Muscle layer of colon (tissue), 2 donors: ENCODE results near the gene B3GALNT1.

Source experiments
- H3K27ac ChIP-seq: one replicate; pipeline ENCODE4 v1.7.0; 2013; ENCODE audit warnings: low read depth, mild to moderate bottlenecking, low read length, moderate library complexity
- H3K27me3 ChIP-seq, 2 donors: one replicate each; pipeline ENCODE4 v1.7.0; 2013; ENCODE audit warnings: low read length in 2 of 2, mild to moderate bottlenecking in 2 of 2; ENCODE audit not compliant: insufficient read depth in 2 of 2, control insufficient read depth in 1 of 2
- H3K36me3 ChIP-seq: one replicate; pipeline ENCODE4 v1.7.0; 2013; ENCODE audit warnings: mild to moderate bottlenecking, low read length; ENCODE audit not compliant: insufficient read depth
- H3K4me1 ChIP-seq: one replicate; pipeline ENCODE4 v1.7.0; 2013; ENCODE audit warnings: mild to moderate bottlenecking, low read length; ENCODE audit not compliant: insufficient read depth
- H3K4me3 ChIP-seq, 2 donors: one replicate each; pipeline ENCODE4 v1.7.0; 2013; ENCODE audit warnings: low read length in 2 of 2, low read depth in 1 of 2, mild to moderate bottlenecking in 1 of 2, moderate library complexity in 1 of 2
- H3K9ac ChIP-seq: one replicate; pipeline ENCODE4 v1.7.0; 2013; ENCODE audit warnings: low read length
- H3K9me3 ChIP-seq: one replicate; pipeline ENCODE4 v1.7.0; 2013; ENCODE audit warnings: mild to moderate bottlenecking, low read length
- donor health status: abdominal sarcoma.
- donor health status: Adenocarcinoma of cecum.

B3GALNT1 gene

DNA sequence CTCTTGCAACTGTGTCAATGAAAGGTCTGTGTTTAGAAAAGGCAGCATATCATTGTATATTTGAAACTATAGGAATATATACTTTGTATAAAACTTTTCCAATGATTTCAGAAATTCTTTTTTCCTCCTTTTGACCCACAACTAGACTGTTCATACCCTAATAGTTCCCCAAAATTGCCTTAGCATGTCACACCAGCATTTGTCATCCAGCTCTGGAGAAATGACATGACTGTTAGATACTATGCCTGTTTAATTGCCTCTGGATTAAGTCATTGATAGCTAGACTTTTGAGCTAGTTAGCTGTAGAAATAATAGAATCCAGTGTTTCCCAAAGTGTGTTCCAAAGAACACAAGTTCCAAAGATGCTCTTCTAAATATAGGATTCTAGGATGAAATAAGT is 32.4 kb downstream of the B3GALNT1 start:
- no peaks in the 10 kb centered on the region for H3K9me3 ChIP-seq

DNA sequence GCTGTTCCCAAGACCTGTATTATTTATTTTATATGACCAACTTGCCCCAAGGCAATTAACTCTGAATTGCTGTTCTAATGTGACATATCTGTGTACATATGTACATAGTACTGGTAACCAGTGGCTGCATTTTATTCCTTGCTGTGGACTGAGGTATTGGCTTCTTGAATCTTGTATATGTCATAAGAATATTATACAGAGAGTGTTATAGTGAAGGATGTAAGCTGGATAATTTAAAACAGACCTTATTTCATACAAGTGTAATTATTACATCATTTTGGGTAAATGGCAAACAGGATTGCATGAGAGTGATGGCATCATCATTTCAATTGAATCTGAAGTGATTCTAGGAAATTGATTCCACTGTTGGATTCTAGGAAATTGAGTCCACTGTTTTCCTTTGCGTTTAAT is 32.9 kb downstream of the B3GALNT1 start:
- no peak overlapping the region for H3K27ac ChIP-seq
- H3K36me3 ChIP-seq, result no peaks in the 10 kb centered on the region
- no peak overlapping the region for H3K9ac ChIP-seq
- no peak overlapping the region for H3K4me3 ChIP-seq
- H3K4me1 ChIP-seq, result no peaks in the 10 kb centered on the region
- no peaks in the 10 kb centered on the region for H3K9me3 ChIP-seq
- H3K27me3 ChIP-seq, result no peaks in the 10 kb centered on the region

More for the DNA sequence above, 32.4 kb downstream of the B3GALNT1 start:
- H3K4me1 ChIP-seq, result no peaks in the 10 kb centered on the region
- no peak overlapping the region for H3K4me3 ChIP-seq
- no peak overlapping the region for H3K27ac ChIP-seq
- H3K9ac ChIP-seq, result no peak overlapping the region
- no peaks in the 10 kb centered on the region for H3K27me3 ChIP-seq
- H3K36me3 ChIP-seq, result no peaks in the 10 kb centered on the region

DNA sequence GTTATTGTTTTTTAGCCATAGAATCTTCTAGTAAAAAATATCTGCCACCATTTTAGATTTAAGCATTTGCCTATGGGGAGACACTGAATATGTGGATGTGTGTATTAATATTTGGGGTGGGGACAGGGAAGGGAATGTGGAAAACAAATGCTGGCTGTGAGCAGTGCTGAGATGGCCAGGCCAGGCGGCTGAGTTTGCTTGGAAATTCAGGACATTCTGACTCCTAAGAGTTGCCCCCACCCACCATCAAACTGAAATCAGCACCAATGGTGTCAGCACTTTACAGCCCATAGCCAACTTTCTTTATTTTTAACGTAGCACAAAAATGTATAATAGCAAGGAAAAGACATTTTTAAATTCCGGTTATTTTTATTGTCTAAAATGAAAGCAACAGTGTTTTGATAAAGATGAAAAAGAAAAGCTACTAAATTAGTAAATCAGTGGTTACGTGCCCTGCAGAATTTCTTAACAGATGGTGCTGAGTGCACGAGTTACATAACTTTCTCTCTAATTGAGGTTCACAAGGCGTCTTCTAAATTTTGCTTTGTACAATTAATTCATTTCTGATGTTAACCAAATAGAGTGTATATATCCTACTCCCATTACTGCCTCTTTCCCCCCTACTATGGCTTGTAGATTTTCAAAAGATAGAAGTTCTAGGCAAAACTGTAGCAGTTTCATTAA is 34.0 kb downstream of the B3GALNT1 start:
- no peaks in the 10 kb centered on the region for H3K36me3 ChIP-seq
- no peak overlapping the region for H3K4me3 ChIP-seq
- H3K9me3 ChIP-seq, result no peaks in the 10 kb centered on the region
- H3K4me1 ChIP-seq, result no peaks in the 10 kb centered on the region
- no peaks in the 10 kb centered on the region for H3K27me3 ChIP-seq
- no peak overlapping the region for H3K27ac ChIP-seq
- H3K9ac ChIP-seq, result no peak overlapping the region

DNA sequence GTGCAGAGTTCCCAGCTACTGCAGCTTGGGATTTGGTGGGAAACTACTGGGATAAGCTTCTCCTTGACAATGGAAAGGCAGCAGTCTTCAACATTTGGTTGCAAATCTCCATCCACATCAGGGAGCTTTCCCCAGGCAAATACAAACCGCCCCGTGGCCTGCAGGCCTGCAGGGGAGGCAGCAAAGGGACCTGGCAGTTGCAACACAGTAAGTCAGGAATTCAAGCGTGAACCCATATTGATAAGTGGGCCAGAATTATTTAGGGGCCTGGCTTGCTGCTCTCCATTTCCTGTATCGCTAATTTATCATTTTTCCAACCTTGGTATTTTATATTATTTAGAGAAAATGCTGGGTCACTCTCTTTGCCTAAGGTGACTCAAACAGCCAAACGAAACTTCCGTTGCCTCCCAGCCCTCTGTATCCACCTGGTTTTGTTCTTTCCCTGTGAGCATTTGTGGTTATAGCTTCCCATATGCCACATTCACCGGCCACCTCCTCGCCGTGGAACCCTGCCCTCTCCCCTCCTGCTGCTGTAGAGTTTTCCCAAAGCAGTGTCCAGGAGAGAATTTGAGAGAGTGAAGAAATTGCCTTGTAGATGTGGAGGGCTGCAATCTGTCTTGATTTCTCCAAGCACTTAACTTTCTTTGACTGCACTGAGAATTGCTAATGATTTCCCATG is 34.8 kb downstream of the B3GALNT1 start:
- H3K9ac ChIP-seq, result no peak overlapping the region
- no peaks in the 10 kb centered on the region for H3K36me3 ChIP-seq
- no peak overlapping the region for H3K4me3 ChIP-seq
- H3K9me3 ChIP-seq, result no peaks in the 10 kb centered on the region
- no peak overlapping the region for H3K27ac ChIP-seq
- no peaks in the 10 kb centered on the region for H3K27me3 ChIP-seq
- H3K4me1 ChIP-seq, result no peaks in the 10 kb centered on the region

DNA sequence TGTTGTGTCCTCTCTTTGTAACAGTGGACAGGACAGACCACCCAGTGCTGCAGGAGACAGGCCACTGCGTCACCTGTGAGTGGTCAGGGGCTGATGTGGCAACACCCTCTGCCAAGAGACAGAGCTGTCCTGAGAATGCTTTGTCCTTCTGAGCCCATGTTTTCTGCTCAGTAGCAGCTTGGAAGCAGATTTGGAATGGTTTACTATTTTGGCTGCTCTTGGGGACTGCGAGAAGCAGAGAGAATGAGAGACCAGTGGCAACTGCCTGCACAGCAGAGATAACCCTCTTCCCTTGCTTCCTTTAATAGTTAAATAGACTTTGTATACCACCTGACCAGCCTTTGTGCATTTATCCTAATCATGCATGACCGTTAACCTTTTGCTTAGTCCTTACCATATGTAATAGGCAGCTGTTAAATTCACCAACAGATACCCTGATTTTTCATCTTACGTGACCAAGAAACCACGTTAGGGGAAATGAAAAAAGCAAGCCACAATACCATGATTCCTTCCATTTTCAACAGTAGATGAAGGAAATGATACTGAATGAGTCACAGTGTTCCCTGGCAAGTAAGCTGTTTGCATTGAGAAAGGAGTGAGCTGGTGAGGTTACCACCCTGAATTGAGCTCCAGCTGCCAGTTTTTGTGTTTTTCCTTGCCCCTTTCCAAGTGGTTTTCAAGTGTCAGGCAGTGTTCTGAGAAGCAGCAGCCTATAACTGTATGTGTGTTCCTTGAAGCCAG is 35.5 kb downstream of the B3GALNT1 start:
- H3K27ac ChIP-seq, result no peak overlapping the region
- H3K4me3 ChIP-seq, result no peak overlapping the region
- H3K27me3 ChIP-seq, result no peaks in the 10 kb centered on the region
- H3K9ac ChIP-seq, result no peak overlapping the region
- no peaks in the 10 kb centered on the region for H3K36me3 ChIP-seq
- H3K9me3 ChIP-seq, result no peaks in the 10 kb centered on the region
- no peaks in the 10 kb centered on the region for H3K4me1 ChIP-seq

DNA sequence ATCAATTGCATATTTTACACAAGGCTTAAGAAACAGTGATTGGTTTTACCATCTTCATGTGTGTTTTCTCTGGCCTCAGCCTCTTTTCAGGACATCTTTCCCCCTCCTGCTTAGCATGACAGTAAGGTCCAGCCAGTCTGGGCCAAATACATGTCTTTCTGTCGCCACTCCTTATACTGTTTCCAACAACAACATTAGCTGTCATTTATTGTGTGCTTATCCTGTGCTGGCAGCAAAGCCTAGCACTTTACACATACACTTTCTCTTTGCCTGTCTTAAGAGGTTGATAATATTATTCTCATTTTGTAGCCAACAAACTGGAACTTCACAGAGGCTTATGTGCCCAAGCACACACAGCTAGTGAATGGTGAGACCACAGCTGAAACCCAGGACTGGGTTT is 37.8 kb downstream of the B3GALNT1 start:
- no peaks in the 10 kb centered on the region for H3K27me3 ChIP-seq
- no peak overlapping the region for H3K4me3 ChIP-seq
- H3K4me1 ChIP-seq, result no peaks in the 10 kb centered on the region
- H3K36me3 ChIP-seq, result no peaks in the 10 kb centered on the region
- H3K27ac ChIP-seq, result no peak overlapping the region
- no peak overlapping the region for H3K9ac ChIP-seq
- H3K9me3 ChIP-seq, result no peaks in the 10 kb centered on the region

DNA sequence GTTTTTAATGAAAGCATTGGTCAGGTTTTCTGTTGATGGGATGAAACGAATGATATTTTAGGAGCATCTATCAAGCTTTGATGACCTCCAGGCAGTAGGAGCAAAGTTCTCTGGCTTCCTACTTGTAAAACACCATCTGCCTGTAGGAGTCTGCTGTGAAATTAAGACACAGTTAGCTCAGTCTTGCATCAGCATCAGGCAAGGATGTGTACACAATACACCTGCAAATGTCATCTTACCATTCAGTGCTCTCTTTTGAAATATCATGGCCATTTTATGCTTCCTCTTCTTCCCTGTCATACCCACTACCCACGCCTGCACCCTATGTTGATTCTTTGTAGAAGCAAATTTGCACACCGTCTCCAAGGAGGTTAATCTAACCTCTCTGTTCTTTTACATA is 38.2 kb downstream of the B3GALNT1 start:
- Histone ChIP-seq H3K27ac (no peak overlapping the region), H3K36me3 (no peaks in the 10 kb centered on the region), H3K4me3 (no peak overlapping the region), H3K9ac (no peak overlapping the region), H3K9me3 (no peaks in the 10 kb centered on the region), H3K27me3 (no peaks in the 10 kb centered on the region), H3K4me1 (no peaks in the 10 kb centered on the region)

DNA sequence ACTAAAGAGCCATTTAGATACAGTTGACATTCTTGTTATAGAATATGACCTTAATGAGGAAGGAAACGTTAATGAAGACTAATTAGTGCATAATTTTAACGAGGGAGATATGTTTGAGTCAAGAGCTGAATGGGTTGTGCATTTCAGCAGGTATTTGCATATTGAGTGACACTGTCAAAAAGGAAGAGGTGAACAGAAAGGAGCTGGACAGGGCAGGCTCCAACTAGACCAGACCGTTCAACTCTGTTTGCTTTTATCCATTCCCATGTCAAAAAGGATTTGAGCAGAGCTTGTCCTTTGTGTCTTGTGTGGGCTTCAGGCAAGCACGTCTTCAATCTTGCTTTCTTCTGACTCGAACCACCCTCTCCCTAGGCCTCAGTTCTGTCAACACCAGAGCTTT is 40.7 kb downstream of the B3GALNT1 start:
- no peak overlapping the region for H3K27ac ChIP-seq

DNA sequence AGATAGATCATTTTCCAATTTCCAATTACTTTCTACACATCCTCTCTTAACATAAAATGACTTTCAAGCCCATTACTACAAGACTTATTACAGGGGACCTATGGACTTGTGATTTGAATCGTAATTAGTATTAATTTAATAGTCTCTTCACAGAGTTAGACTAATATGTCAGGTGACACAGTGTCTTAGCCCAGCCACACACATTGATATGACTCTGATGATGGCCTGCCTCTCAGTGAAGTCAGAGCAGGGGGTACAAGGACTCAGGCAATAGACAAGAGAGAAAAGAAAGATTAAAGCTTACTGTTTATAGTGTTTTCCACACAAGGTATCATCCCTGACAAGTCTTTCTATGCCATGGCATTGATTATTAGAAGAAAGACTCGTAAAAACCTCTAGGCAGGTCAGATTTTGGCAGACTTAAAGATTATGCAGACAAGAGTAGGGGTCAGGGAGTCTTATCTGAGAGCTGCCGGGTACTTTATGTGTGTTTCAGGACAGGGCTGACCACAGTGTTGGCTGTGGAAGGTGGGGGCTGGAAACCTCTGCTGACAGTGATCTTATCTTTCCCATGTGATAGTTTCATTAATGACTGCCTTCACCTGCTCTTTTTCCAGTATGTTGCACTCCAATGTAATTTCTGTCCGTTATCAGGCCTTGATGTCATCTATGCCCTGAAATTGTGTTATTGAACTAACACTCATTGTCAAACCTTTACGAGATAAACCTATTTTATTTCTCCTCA is 50.1 kb downstream of the B3GALNT1 start:
- no peaks in the 10 kb centered on the region for H3K27me3 ChIP-seq
- H3K4me3 ChIP-seq, result no peak overlapping the region
- no peak overlapping the region for H3K9ac ChIP-seq
- no peaks in the 10 kb centered on the region for H3K9me3 ChIP-seq
- no peaks in the 10 kb centered on the region for H3K36me3 ChIP-seq
- no peak overlapping the region for H3K27ac ChIP-seq
- no peaks in the 10 kb centered on the region for H3K4me1 ChIP-seq

More for the DNA sequence above, 40.7 kb downstream of the B3GALNT1 start:
- H3K9ac ChIP-seq, result no peak overlapping the region
- no peaks in the 10 kb centered on the region for H3K36me3 ChIP-seq
- H3K4me3 ChIP-seq, result no peak overlapping the region
- H3K27me3 ChIP-seq, result no peaks in the 10 kb centered on the region
- H3K9me3 ChIP-seq, result no peaks in the 10 kb centered on the region
- H3K4me1 ChIP-seq, result no peaks in the 10 kb centered on the region

DNA sequence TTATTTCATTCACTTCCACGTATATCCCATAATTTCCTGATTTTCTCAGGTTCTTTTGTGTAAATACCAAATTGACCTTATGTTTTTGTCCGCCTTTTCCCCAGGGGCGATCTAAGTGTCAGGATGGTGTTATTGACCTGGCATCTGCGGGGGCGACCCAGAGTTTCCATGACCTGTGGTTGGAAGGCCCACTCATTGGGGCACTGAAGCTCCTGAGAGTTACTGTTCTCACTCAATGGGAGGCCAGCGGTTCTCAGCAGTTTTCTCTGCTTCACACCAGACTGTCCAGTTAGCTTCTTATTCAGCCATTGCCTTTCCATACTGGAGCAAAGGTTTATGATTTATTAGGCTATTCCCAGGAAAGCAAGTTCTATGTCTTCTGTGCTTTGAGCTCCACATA is 53.3 kb downstream of the B3GALNT1 start:
- Histone ChIP-seq H3K27me3 (no peaks in the 10 kb centered on the region), H3K27ac (no peak overlapping the region), H3K9me3 (no peaks in the 10 kb centered on the region), H3K36me3 (no peaks in the 10 kb centered on the region), H3K4me1 (no peaks in the 10 kb centered on the region), H3K4me3 (no peak overlapping the region), H3K9ac (no peak overlapping the region)

DNA sequence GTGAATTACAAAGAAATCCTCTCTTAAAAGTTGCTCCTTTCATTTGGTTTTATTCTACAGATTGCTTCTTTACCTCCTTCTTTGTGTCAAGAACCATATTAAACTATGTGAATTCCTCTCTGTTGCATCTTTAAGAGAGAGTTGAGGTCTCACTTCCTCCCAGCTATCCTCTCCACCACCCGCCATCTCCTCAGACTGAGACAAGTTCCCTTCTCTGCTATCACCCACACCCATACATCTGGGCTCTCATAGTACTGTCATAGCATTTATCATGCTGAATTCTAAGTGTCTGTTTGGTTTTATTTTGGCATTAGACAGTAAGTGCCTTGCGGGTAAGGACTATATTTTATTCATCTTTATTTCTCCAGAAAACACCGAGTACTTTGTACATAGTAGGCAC is 54.2 kb downstream of the B3GALNT1 start:
- Histone ChIP-seq H3K9me3 (no peaks in the 10 kb centered on the region), H3K4me3 (no peak overlapping the region), H3K36me3 (no peaks in the 10 kb centered on the region), H3K27me3 (no peaks in the 10 kb centered on the region), H3K9ac (no peak overlapping the region), H3K27ac (no peak overlapping the region), H3K4me1 (no peaks in the 10 kb centered on the region)
